Epithelial cell of esophagus (primary cell): ENCODE measurements around the gene NRG2.

Source experiments
- DNase-seq: peaks from one replicate; pipeline ENCODE4 v3.0.0; 2010; ENCODE audit warnings: low read depth
- H3K4me3 ChIP-seq: 2 replicates; pipeline ENCODE4 v1.5.1; 2011; ENCODE audit warnings: mild to moderate bottlenecking, low read length, control low read depth
- TF ChIP-seq, protein P1 (sequence below): IDR thresholded peaks from 2 replicates; pipeline ENCODE4 v1.5.1; 2011; ENCODE audit warnings: low read depth, mild to moderate bottlenecking, low read length, control low read depth, inconsistent platforms; ENCODE audit not compliant: insufficient read depth; ENCODE audit errors: missing control alignments

NRG2 gene

DNA sequence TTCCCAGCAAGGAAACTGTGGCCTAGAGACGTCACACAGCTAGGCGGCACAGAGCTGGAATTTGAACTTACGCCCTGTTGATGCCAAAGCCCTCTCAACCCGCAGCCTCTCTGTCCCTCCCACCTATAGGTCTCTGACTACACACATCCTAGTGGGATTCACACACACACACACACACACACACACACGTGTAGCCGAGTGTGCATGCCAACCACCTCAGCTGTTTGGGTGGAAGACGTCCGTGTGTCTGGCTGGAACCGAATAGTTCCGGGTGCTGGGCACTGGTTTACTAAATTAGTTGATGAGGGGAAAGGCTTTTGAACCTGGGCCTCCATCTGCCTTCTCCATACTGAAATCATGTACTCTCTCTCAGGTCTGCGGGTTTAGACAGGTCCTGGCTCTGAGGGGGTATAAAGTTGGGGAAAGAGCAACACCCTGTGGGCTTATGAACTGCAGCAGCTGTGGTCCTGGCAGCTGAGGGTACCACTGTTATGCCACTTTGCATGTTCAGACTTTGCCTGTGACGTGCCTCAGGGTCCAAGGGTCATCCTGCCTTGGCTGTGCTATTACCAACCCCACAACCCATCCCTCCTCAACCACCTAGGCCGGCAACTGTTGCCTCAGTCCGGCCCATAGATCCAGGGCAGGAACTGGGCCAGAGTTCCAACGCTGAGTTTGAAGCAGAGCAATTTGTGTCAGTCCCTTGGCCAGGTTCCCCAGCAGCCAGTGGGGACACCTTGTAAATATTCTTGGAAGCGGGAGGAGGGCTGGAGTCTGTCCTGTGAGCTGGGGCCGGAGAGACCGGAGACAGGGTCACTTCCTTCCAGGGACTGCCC lies 197.0 kb downstream of the NRG2 start:
- H3K4me3 ChIP-seq = no peak overlapping the region
- TF ChIP-seq, protein P1, sequence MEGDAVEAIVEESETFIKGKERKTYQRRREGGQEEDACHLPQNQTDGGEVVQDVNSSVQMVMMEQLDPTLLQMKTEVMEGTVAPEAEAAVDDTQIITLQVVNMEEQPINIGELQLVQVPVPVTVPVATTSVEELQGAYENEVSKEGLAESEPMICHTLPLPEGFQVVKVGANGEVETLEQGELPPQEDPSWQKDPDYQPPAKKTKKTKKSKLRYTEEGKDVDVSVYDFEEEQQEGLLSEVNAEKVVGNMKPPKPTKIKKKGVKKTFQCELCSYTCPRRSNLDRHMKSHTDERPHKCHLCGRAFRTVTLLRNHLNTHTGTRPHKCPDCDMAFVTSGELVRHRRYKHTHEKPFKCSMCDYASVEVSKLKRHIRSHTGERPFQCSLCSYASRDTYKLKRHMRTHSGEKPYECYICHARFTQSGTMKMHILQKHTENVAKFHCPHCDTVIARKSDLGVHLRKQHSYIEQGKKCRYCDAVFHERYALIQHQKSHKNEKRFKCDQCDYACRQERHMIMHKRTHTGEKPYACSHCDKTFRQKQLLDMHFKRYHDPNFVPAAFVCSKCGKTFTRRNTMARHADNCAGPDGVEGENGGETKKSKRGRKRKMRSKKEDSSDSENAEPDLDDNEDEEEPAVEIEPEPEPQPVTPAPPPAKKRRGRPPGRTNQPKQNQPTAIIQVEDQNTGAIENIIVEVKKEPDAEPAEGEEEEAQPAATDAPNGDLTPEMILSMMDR = no peak
- no peak for DNase-seq

DNA sequence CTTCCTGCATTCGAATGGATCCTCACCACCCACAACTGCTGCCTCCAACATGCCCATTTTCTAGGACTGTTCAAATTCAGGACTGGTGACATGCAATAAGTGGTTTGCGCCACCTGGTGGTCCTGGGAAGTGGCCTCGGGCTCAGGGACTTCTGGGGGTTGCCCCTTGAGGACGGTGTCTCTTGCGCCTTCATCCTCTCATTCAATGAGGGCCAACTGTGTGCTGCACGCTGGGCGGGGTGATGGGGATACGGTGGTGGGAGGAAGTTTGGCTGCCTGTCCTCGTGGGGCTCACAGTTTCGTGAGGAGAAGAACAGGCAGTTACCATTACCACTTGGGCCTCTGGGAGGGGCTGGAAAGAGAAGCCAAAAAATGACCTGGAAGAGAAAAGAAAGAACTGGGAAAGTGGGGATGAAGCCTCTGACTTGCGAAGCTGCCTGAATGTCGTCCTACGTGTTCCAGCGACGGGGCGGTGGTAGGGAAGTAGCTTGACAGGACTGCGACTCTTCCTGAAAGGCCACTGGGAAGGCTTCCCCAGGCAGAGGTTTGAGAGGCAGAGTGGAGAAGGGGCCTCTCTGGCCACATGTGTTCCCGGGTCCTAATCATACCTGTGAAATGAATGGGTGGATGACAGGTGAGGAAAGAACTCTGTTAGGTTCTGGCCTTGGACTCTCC lies 198.5 kb downstream of the NRG2 start:
- H3K4me3 ChIP-seq = no peak overlapping the region
- peak; percentile 59 for DNase-seq
- TF ChIP-seq, protein P1 = peak; percentile 67

DNA sequence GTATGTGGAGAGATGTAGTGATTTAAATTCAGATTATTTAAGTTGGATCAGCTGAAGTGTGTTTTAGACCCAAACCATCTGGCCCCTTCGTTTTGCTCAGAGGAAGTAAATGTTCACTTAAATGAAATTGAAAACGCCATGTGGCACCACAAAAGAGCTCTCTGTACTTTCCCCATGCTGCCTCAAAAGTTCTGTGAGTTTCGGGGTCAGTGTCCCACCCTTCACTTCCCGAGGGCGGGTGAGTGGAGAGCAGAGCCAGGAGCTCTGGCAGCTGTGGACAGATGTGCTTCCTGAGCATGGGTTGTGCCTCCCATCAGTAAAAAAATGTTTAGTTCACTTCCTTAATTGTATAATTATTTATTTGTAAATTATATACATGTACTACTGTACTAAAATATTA lies 199.1 kb downstream of the NRG2 start:
- DNase-seq = no peak
- no peak overlapping the region for H3K4me3 ChIP-seq
- TF ChIP-seq, protein P1 = no peak

DNA sequence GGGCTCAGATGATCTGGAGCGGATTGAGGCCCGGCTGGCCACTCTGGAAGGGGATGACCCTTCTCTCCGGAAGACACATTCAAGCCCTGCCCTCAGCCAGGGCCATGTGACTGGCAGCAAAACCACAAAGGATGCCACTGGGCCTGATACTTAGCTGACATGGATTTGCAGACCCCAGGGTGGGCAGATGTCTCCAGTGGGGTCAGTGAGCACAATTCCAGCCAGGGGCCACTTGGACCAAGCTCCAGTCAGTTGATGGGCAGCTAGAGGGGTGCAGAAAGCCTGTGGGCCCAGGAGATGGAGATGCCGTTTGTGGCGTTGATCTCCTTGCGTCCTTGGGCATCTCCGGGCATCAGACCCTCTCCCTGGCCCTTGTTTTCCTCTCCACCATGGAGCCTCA lies 200.8 kb downstream of the NRG2 start:
- H3K4me3 ChIP-seq = no peak overlapping the region
- no peak for DNase-seq
- TF ChIP-seq, protein P1 = no peak

DNA sequence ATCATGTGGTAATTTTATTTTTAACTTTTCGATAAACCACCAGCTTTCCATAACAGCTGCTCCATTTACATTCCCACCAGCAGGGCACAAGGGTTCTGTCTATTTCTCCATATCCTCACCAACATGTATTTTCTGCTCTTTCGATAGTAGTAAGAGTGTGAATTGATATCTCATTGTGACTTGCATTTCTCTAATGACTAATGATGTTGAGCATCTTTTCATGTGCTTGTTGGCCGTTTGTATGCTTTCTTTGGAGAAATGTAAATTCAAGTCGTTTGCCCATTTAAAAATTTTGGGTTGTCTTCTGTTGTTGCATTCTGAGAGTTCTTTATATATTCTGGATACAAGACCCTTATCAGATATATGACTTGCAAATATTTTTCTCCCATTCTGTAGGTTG lies 201.6 kb downstream of the NRG2 start:
- TF ChIP-seq, protein P1 = no peak
- no peak for DNase-seq
- H3K4me3 ChIP-seq = no peak overlapping the region

DNA sequence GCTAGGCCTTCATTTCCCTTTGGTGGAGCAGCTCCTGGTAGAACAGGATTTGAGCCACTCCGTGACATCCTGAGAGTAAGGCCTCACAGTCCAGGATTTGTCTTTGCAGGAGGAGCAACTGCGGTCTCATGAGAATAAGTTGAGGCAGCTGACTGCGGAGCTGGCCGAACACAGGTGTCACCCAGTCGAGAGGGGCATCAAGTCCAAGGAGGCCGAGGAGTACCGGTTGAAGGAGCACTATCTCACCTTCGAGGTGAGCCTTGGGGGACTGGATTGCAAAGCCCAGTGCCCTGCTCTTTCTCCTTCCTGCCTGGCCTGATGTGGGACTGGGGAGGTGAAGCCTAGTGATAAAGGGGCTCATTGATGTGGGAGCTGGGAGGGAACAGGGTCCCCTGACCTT lies 203.2 kb downstream of the NRG2 start:
- DNase-seq = no peak
- TF ChIP-seq, protein P1 = no peak
- H3K4me3 ChIP-seq = no peak overlapping the region
